Common myeloid progenitor, CD34-positive (primary cell): Measurements from ENCODE around the gene SYNM.

ENCODE experiments used
- CTCF ChIA-PET: fragments of 350-600 bp; sonication (Branson Sonifier 250); formaldehyde crosslinking; loops from one replicate; lab custom pipeline; 2021; ENCODE audit warnings: antibody characterized with exemption; lab: Charles Lee
- POLR2A ChIA-PET: fragments of 350-600 bp; sonication (Branson Sonifier 250); formaldehyde crosslinking; loops from one replicate; lab custom pipeline; 2021; ENCODE audit warnings: antibody characterized with exemption; lab: Charles Lee
- DNase-seq, 3 donors: peaks; one replicate each; pipeline versions ENCODE4 v3.0.0 to v3.0.0-alpha.2; 2013
- H3K27ac ChIP-seq, 2 experiments: 1 replicate in 1 of 2; 2 replicates in 1 of 2; pipeline ENCODE4 v1.7.0; 2013; ENCODE audit warnings: inconsistent platforms in 2 of 2, low read length in 2 of 2, mild to moderate bottlenecking in 2 of 2, low read depth in 1 of 2, moderate library complexity in 1 of 2; ENCODE audit not compliant: severe bottlenecking in 2 of 2, insufficient read depth in 1 of 2, poor library complexity in 1 of 2
- H3K27me3 ChIP-seq, 5 experiments: replicated peaks in 2 of 5; 1 replicate in 3 of 5; 2 replicates in 2 of 5; pipeline versions ENCODE4 v1.6.1 to v1.7.0; 2013; ENCODE audit warnings: low read length in 4 of 5, mild to moderate bottlenecking in 2 of 5, moderate library complexity in 2 of 5, inconsistent platforms in 1 of 5; ENCODE audit not compliant: insufficient read depth in 5 of 5, control insufficient read depth in 4 of 5
- H3K36me3 ChIP-seq, 4 experiments: 1 replicate in 2 of 4; 2 replicates in 2 of 4; pipeline versions ENCODE4 v1.6.1 to v1.7.0; 2013; ENCODE audit warnings: low read length in 3 of 4, control low read depth in 1 of 4, mild to moderate bottlenecking in 1 of 4; ENCODE audit not compliant: control insufficient read depth in 4 of 4, insufficient read depth in 4 of 4
- H3K4me1 ChIP-seq, 4 experiments: 1 replicate in 3 of 4; 2 replicates in 1 of 4; pipeline versions ENCODE4 v1.6.1 to v1.7.1; 2013; ENCODE audit warnings: low read length in 3 of 4, mild to moderate bottlenecking in 3 of 4, control low read depth in 1 of 4, inconsistent platforms in 1 of 4, moderate library complexity in 1 of 4; ENCODE audit not compliant: control insufficient read depth in 4 of 4, insufficient read depth in 4 of 4; ENCODE audit errors: control extremely low read depth in 1 of 4
- H3K4me3 ChIP-seq, 7 experiments: 1 replicate in 4 of 7; 2 replicates in 3 of 7; pipeline versions ENCODE4 v1.5.1 to v1.7.0; 2013; ENCODE audit warnings: mild to moderate bottlenecking in 7 of 7, low read length in 6 of 7, moderate library complexity in 6 of 7, inconsistent platforms in 2 of 7, low read depth in 2 of 7, control low read depth in 1 of 7; ENCODE audit not compliant: insufficient read depth in 4 of 7, control insufficient read depth in 1 of 7; ENCODE audit errors: extremely low read depth in 1 of 7
- H3K9me3 ChIP-seq, 5 experiments: 1 replicate in 4 of 5; 2 replicates in 1 of 5; pipeline versions ENCODE4 v1.6.1 to v1.7.1; 2013; ENCODE audit warnings: low read length in 4 of 5, mild to moderate bottlenecking in 2 of 5, inconsistent platforms in 1 of 5, low read depth in 1 of 5, moderate library complexity in 1 of 5; ENCODE audit not compliant: control insufficient read depth in 4 of 5, insufficient read depth in 2 of 5; ENCODE audit errors: control extremely low read depth in 1 of 5
- WGBS: methylation state at CpG from one replicate; pipeline ENCODE4 v1.1.5; 2013; ENCODE audit not compliant: insufficient coverage; 5-methylcytosine and 5-hydroxymethylcytosine counted together

Gene SYNM

DNA sequence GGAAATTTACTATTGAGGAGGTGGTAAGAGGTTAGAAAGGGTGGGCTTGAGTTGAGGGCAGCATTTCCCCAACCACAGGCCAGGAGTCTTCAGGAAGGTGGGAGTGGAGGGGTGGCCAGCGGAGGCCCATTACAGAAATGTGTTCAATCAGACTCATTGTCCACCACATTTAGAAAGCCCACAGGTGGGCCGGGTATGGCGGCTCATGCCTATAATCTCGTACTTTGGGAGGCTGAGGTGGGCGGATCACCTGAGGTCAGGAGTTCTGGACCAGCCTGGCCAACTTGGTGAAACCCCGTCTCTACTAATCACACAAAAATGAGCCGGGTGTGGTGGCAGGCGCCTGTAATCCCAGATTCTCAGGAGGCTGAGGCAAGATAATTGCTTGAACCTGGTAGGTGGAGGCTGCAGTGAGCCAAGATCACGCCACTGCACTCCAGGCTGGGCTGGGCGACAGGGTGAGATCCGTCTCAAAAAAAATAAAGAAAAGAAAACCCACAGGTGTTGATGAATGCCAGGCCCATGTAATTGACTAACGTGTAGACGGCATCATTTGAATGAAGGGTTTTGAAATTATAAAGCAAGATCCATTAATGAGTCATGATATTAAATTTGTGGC, 12.2 kb upstream of the SYNM start:
- Histone ChIP-seq H3K9me3 (no peaks in the 10 kb centered on the region), H3K4me3 (no peak overlapping the region), H3K27me3 (peaks cover 0 to 3% (median 0%) of the 10 kb centered on the region in 5 experiments), H3K4me1 (peaks cover 0 to 4% (median 0%) of the 10 kb centered on the region in 4 experiments), H3K27ac (no peak overlapping the region), H3K36me3 (no peaks in the 10 kb centered on the region)
- DNase-seq = no peak
- 94% methylated on average over 8 of the region's 13 CpGs for WGBS
- ChIA-PET POLR2A (no interaction called here), CTCF (interaction anchor here (1.5 to 4.7 kb wide), 2 partner anchors 10 to 14 kb away, joined by 5 to 14 read pairs; no protein-coding TSS in a partner anchor)

DNA sequence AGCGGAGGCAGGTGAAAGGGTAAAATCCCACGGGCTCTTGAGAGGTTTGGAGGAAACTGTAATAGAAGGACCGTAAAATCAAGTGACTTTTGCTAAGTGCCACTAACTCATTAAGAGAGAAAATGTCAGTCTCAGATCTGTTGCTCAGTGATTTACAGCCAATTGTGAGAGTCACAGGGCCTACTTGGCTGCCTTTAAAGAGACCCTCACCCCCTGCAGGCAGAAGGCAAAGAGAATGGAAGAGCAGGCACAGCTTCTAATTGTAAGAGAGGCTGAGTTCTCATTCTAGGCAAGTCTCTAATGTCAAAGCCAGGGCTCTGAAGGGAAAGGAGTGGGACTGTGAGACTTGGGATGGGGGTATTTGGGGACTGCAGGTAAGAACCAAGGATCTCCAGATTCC, 9.3 kb upstream of the SYNM start:
- Histone ChIP-seq H3K4me3 (no peak overlapping the region), H3K27me3 (peaks cover 0 to 18% (median 9%) of the 10 kb centered on the region in 5 experiments), H3K36me3 (no peaks in the 10 kb centered on the region), H3K27ac (no peak overlapping the region), H3K9me3 (no peaks in the 10 kb centered on the region), H3K4me1 (peaks cover 0 to 10% (median 6%) of the 10 kb centered on the region in 4 experiments)
- 84% methylated on average over 3 of the region's 3 CpGs for WGBS
- ChIA-PET CTCF (no interaction called here), POLR2A (no interaction called here)
- no peak for DNase-seq

GRCh38 chr15:99096173-99096893, 8.5 kb upstream of the SYNM start:
- peaks cover 0 to 23% (median 9%) of the 10 kb centered on the region in 5 experiments for H3K27me3 ChIP-seq
- H3K27ac ChIP-seq = no peak overlapping the region
- POLR2A ChIA-PET = no interaction called here
- H3K36me3 ChIP-seq = no peaks in the 10 kb centered on the region
- no peak for DNase-seq
- H3K4me1 ChIP-seq = peaks cover 0 to 9% (median 7%) of the 10 kb centered on the region in 4 experiments
- no peak overlapping the region for H3K4me3 ChIP-seq
- 100% methylated on average over 6 of the region's 11 CpGs for WGBS
- H3K9me3 ChIP-seq = no peaks in the 10 kb centered on the region
- CTCF ChIA-PET = no interaction called here

DNA sequence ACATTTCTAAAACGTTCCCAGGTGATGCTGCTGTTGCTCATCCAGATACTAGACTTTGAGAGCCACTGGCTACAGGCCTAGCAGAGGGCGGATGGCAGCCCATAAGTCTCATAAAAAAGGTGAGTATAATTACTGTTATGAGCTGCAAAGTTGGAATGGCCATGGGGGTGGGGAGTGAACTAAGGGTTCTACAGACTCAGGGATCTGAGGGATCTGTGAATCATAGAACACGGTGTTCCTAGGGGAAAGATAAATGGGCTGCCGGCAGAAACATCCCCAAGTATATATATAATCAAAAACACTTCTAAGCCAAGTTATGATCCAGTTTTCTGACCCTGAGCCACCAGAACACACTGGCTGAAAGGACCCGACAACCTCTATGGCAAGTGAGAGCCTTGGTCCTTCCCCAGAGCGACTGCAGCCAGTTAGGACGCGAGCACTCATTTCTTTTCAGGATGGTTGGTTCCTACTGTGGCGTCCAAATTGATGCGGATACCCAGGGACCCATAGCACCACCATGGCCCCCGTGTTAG, 7.9 kb upstream of the SYNM start:
- H3K27me3 ChIP-seq = peaks cover 0 to 29% (median 9%) of the 10 kb centered on the region in 5 experiments
- 96% methylated on average over 8 of the region's 11 CpGs for WGBS
- H3K4me1 ChIP-seq = peaks cover 0 to 9% (median 7%) of the 10 kb centered on the region in 4 experiments
- ChIA-PET POLR2A (no interaction called here), CTCF (interaction anchor here (0.9 kb wide), 1 partner anchor 10 kb away, joined by 4 read pairs; no protein-coding TSS in a partner anchor)
- H3K9me3 ChIP-seq = no peaks in the 10 kb centered on the region
- H3K36me3 ChIP-seq = no peaks in the 10 kb centered on the region
- H3K4me3 ChIP-seq = no peak overlapping the region
- DNase-seq = no peak
- H3K27ac ChIP-seq = no peak overlapping the region

GRCh38 chr15:99097441-99098410, 7.2 kb upstream of the SYNM start:
- ChIA-PET POLR2A (no interaction called here), CTCF (interaction anchor here (0.9 to 1.4 kb wide), 3 partner anchors 9 to 115 kb away, joined by 4 to 5 read pairs (median 4); no protein-coding TSS in a partner anchor)
- Histone ChIP-seq H3K27ac (no peak overlapping the region), H3K4me3 (no peak overlapping the region), H3K4me1 (peaks cover 0 to 9% (median 7%) of the 10 kb centered on the region in 4 experiments), H3K36me3 (no peaks in the 10 kb centered on the region), H3K9me3 (no peaks in the 10 kb centered on the region), H3K27me3 (peaks cover 0 to 37% (median 11%) of the 10 kb centered on the region in 5 experiments)
- WGBS = 77% methylated on average over 9 of the region's 14 CpGs
- no peak for DNase-seq

DNA sequence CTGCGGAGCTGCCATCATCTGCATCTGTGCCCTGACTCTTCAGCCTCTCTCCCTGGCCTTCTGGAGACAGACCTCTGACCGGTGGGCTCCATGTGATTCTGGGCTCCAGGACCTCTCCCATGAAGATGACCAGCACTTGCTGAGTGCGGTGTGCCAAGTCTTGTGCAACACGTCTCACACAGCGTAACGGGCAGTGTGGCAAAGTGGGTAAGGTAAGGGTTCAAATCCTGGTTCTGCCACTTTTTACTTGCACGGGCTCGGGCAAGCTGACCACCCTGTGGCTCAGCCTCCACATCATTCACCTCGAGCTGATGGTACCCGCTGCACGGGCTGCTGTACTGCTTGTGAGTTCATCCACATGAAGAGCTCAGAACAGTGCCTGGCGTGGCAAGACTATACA, 6.5 kb upstream of the SYNM start:
- Histone ChIP-seq H3K36me3 (no peaks in the 10 kb centered on the region), H3K4me3 (no peak overlapping the region), H3K27me3 (peaks cover 0 to 44% (median 14%) of the 10 kb centered on the region in 5 experiments), H3K9me3 (no peaks in the 10 kb centered on the region), H3K4me1 (peaks cover 0 to 9% (median 7%) of the 10 kb centered on the region in 4 experiments), H3K27ac (no peak overlapping the region)
- ChIA-PET CTCF (interaction anchor here (1.0 to 1.4 kb wide), 2 partner anchors 12 to 115 kb away, joined by 4 to 5 read pairs; no protein-coding TSS in a partner anchor), POLR2A (no interaction called here)
- WGBS = 93% methylated on average over 12 of the region's 12 CpGs
- DNase-seq = no peak
